ENCODE results near the gene C13orf46.

Gene C13orf46

DNA sequence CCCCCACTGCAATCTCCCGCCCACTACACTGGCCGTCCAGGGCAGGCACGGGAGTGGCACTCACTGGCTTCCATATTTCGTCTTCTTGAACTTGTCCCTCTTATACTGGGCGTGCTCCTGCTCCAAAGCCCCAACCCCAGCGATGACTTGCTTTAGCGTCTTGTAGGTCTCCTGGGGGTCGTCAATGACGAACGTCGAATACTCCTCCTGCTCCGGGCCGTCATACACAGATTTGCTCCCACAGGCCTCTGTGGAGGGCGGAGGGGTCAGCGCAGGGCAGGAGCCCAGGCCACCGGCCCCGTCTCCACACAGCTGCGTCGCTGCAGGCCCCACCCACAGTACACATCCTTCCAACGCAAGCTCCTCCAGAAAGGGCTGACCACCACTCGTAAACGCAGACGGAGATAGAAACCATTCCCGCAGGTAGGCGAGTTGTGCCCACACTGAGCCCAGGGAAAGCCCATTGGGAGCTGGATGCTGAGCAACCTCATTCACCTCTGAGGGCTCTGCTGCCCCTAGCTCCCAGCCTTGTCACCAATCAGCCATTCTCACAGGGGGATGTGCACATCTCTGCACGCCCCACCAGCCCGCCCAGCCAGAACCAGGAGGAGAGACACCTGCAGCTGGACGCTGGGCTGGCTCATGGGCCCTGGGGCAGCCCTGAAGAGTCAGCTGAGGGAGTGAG, 7.9 kb upstream of the C13orf46 start:
- H3K27ac ChIP-seq (replicated peaks), result no peak overlapping the region
- no peaks in the 10 kb centered on the region for H3K27me3 ChIP-seq (ENCODE audit: insufficient read depth, poor library complexity, severe bottlenecking)
- TF ChIP-seq POLR2AphosphoS5 (IDR thresholded peaks at IDR 0.05; ENCODE audit: low read depth), result no peak
- TF ChIP-seq CTCF (IDR thresholded peaks at IDR 0.05; ENCODE audit: insufficient read depth, low read length), result no peak
- TF ChIP-seq, protein P1, sequence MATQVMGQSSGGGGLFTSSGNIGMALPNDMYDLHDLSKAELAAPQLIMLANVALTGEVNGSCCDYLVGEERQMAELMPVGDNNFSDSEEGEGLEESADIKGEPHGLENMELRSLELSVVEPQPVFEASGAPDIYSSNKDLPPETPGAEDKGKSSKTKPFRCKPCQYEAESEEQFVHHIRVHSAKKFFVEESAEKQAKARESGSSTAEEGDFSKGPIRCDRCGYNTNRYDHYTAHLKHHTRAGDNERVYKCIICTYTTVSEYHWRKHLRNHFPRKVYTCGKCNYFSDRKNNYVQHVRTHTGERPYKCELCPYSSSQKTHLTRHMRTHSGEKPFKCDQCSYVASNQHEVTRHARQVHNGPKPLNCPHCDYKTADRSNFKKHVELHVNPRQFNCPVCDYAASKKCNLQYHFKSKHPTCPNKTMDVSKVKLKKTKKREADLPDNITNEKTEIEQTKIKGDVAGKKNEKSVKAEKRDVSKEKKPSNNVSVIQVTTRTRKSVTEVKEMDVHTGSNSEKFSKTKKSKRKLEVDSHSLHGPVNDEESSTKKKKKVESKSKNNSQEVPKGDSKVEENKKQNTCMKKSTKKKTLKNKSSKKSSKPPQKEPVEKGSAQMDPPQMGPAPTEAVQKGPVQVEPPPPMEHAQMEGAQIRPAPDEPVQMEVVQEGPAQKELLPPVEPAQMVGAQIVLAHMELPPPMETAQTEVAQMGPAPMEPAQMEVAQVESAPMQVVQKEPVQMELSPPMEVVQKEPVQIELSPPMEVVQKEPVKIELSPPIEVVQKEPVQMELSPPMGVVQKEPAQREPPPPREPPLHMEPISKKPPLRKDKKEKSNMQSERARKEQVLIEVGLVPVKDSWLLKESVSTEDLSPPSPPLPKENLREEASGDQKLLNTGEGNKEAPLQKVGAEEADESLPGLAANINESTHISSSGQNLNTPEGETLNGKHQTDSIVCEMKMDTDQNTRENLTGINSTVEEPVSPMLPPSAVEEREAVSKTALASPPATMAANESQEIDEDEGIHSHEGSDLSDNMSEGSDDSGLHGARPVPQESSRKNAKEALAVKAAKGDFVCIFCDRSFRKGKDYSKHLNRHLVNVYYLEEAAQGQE (IDR thresholded peaks at IDR 0.05; ENCODE audit: insufficient replicate concordance, low read depth), result no peak
- TF ChIP-seq GABPA (IDR thresholded peaks at IDR 0.05; ENCODE audit: low read depth), result no peak
- no peak for TF ChIP-seq SPI1 (IDR thresholded peaks at IDR 0.05; ENCODE audit: borderline replicate concordance, low read depth)
- no peak for DNase-seq (ENCODE audit: low read depth in 1 of 2, low spot score in 1 of 2)
- H3K4me3 ChIP-seq (replicated peaks; ENCODE audit: insufficient read depth, low read length), result no peak overlapping the region

GRCh38 chr13:113981194-113981605, 7.3 kb upstream of the C13orf46 start:
- no peaks in the 10 kb centered on the region for H3K27me3 ChIP-seq (ENCODE audit: insufficient read depth, poor library complexity, severe bottlenecking)
- no peak for DNase-seq (ENCODE audit: low read depth in 1 of 2, low spot score in 1 of 2)
- H3K27ac ChIP-seq (replicated peaks), result no peak overlapping the region
- no peak overlapping the region for H3K4me3 ChIP-seq (replicated peaks; ENCODE audit: insufficient read depth, low read length)
- no peak for TF ChIP-seq GABPA (IDR thresholded peaks at IDR 0.05; ENCODE audit: low read depth)
- no peak for TF ChIP-seq POLR2AphosphoS5 (IDR thresholded peaks at IDR 0.05; ENCODE audit: low read depth)
- TF ChIP-seq SPI1 (IDR thresholded peaks at IDR 0.05; ENCODE audit: borderline replicate concordance, low read depth), result no peak
- TF ChIP-seq, protein P1 (IDR thresholded peaks at IDR 0.05; ENCODE audit: insufficient replicate concordance, low read depth), result no peak
- no peak for TF ChIP-seq CTCF (IDR thresholded peaks at IDR 0.05; ENCODE audit: insufficient read depth, low read length)

- TF ChIP-seq, protein P1 (IDR thresholded peaks at IDR 0.05; ENCODE audit: insufficient replicate concordance, low read depth), result no peak
- TF ChIP-seq CTCF (IDR thresholded peaks at IDR 0.05; ENCODE audit: insufficient read depth, low read length), result no peak
- Histone ChIP-seq H3K27me3 (ENCODE audit: insufficient read depth, poor library complexity, severe bottlenecking) (no peaks in the 10 kb centered on the region), H3K27ac (replicated peaks) (no peak overlapping the region), H3K4me3 (replicated peaks; ENCODE audit: insufficient read depth, low read length) (no peak overlapping the region)
- no peak for DNase-seq (ENCODE audit: low read depth in 1 of 2, low spot score in 1 of 2)
These were observed 6.7 kb upstream of the C13orf46 start for GRCh38 chr13:113980489-113981064.

All from HL-60 (cell line).